GM12878 (cell line): Measurements from ENCODE around the gene MAT2B. TPM values are rescaled to one million over a fixed set of nuclear protein-coding genes. Genes with fewer than 3 reads are reported as not detected.
A peak's percentile ranks its signal among the peaks of the same experiment; 100 is the strongest.

Source experiments
- ATAC-seq: fragments of 200-7000 bp; cut with Tn5 transposase; 3 replicates; pipeline ENCODE4 v1.9.1; 2020; ENCODE audit warnings: mild to moderate bottlenecking, moderate library complexity
- BruUV-seq: library from RNA; stranded (reverse); fragments of 400-500 nt; replicated peaks from 2 replicates; lab custom pipeline; 2021; lab: Mats Ljungman, UMichigan
- CTCF ChIA-PET: fragments of 300-600 bp; sonication (Branson Sonifier 250); formaldehyde crosslinking; extraction: SDS; loops from one replicate; lab custom pipeline; 2021; ENCODE audit warnings: inconsistent platforms; lab: Yijun Ruan, JAX
- POLR2A ChIA-PET: fragments of 350-600 bp; formaldehyde crosslinking; extraction: SDS; loops from one replicate; lab custom pipeline; 2021; ENCODE audit warnings: inconsistent platforms; lab: Charles Lee
- RAD21 ChIA-PET: fragments of 300-600 bp; sonication (Branson Sonifier 250); formaldehyde crosslinking; loops from one replicate; lab custom pipeline; 2023; ENCODE audit warnings: antibody characterized with exemption; ENCODE audit not compliant: unreplicated experiment; lab: Charles Lee
- SMC1A ChIA-PET: fragments of 300-600 bp; sonication (Branson Sonifier 250); formaldehyde crosslinking; loops from one replicate; lab custom pipeline; 2023; ENCODE audit not compliant: unreplicated experiment, uncharacterized antibody; lab: Charles Lee
- DNase-seq: peaks from one replicate; pipeline ENCODE4 v3.0.0-alpha.2; 2011; ENCODE audit warnings: low read depth, low spot score
- FAIRE-seq: peaks from 3 replicates; lab custom pipeline; 2011; peaks lifted over from hg19 to GRCh38; lab: Jason Lieb, UNC
- H2AFZ ChIP-seq: 2 replicates; pipeline ENCODE4 v1.6.0; 2011; ENCODE audit warnings: low read depth, low read length, control low read depth; ENCODE audit not compliant: control insufficient read depth
- H3K27ac ChIP-seq: 2 replicates; pipeline ENCODE4 v1.5.1; 2011; ENCODE audit warnings: control low read depth; ENCODE audit not compliant: control insufficient read depth, insufficient read depth
- H3K27me3 ChIP-seq, 2 experiments: replicated peaks in 1 of 2; 2 replicates each; pipeline versions ENCODE4 v1.6.0 to v1.6.1; 2011; ENCODE audit warnings: low read length in 1 of 2; ENCODE audit not compliant: control insufficient read depth in 2 of 2, insufficient read depth in 2 of 2
- H3K36me3 ChIP-seq, 2 experiments: 2 replicates each; pipeline ENCODE4 v1.5.1; 2011; ENCODE audit warnings: low read length in 1 of 2; ENCODE audit not compliant: control insufficient read depth in 2 of 2, insufficient read depth in 2 of 2
- H3K4me1 ChIP-seq: 2 replicates; pipeline ENCODE4 v1.6.1; 2011; ENCODE audit warnings: mild to moderate bottlenecking, low read length, moderate library complexity, mixed read lengths; ENCODE audit not compliant: control insufficient read depth, insufficient read depth
- H3K4me2 ChIP-seq: 2 replicates; pipeline ENCODE4 v1.6.0; 2011; ENCODE audit warnings: control low read depth; ENCODE audit not compliant: control insufficient read depth, insufficient read depth
- H3K4me3 ChIP-seq: fragments of 200-600 bp; sonication (generic); 2 replicates; pipeline ENCODE4 v1.5.1; 2016
- H3K79me2 ChIP-seq: 2 replicates; pipeline ENCODE4 v1.6.0; 2011; ENCODE audit warnings: low read length; ENCODE audit not compliant: control insufficient read depth, insufficient read depth
- H3K9ac ChIP-seq: 2 replicates; pipeline ENCODE4 v1.8.0; 2011; ENCODE audit warnings: low read length, control low read depth, mixed read lengths; ENCODE audit not compliant: control insufficient read depth, insufficient read depth
- H3K9me3 ChIP-seq: replicated peaks from 3 replicates; pipeline ENCODE4 v1.5.1; 2011; ENCODE audit warnings: mild to moderate bottlenecking, low read length; ENCODE audit not compliant: control insufficient read depth, insufficient read depth
- H4K20me1 ChIP-seq: 2 replicates; pipeline ENCODE4 v1.6.0; 2011; ENCODE audit not compliant: control insufficient read depth, insufficient read depth
- CHD4 ChIP-seq: fragments of 200-600 bp; sonication (generic); IDR thresholded peaks from 2 replicates; pipeline ENCODE4 v1.6.1; 2016; ENCODE audit warnings: mild to moderate bottlenecking
- EED ChIP-seq: sonication (generic); IDR thresholded peaks from 2 replicates; pipeline ENCODE4 v1.6.1; 2016; ENCODE audit warnings: antibody characterized with exemption, low read depth
- ESRRA ChIP-seq: IDR thresholded peaks from 2 replicates; pipeline ENCODE4 v1.6.1; 2012; ENCODE audit warnings: mild to moderate bottlenecking, low read length, improper control_type of control experiment
- HDGF ChIP-seq: fragments of 450-650 bp; IDR thresholded peaks from 2 replicates; pipeline ENCODE4 v1.6.1; 2016; ENCODE audit warnings: antibody characterized with exemption
- KDM1A ChIP-seq: fragments of 200-600 bp; sonication (generic); IDR thresholded peaks from 2 replicates; pipeline ENCODE4 v1.6.1; 2016; ENCODE audit warnings: borderline replicate concordance
- KLF5 ChIP-seq: fragments of 450-650 bp; IDR thresholded peaks from 2 replicates; pipeline ENCODE4 v1.6.1; 2014; ENCODE audit warnings: mild to moderate bottlenecking; ENCODE audit not compliant: partially characterized antibody
- MAX ChIP-seq: IDR thresholded peaks from 2 replicates; pipeline ENCODE4 v1.6.1; 2012; ENCODE audit warnings: low read depth, low read length, improper control_type of control experiment
- MEF2A ChIP-seq: IDR thresholded peaks from 2 replicates; pipeline ENCODE4 v1.6.1; 2011; ENCODE audit warnings: low read depth, mild to moderate bottlenecking, low read length, moderate library complexity; ENCODE audit not compliant: insufficient read depth
- PAX5 ChIP-seq: IDR thresholded peaks from 2 replicates; pipeline ENCODE4 v1.6.1; 2011; ENCODE audit warnings: low read depth, low read length, borderline replicate concordance
- POLR2AphosphoS5 ChIP-seq: IDR thresholded peaks from 2 replicates; pipeline ENCODE4 v1.6.1; 2011; ENCODE audit warnings: mild to moderate bottlenecking, low read length, inconsistent platforms
- RAD21 ChIP-seq: IDR thresholded peaks from 2 replicates; pipeline ENCODE4 v1.6.1; 2011; ENCODE audit warnings: mild to moderate bottlenecking, low read depth, low read length, moderate library complexity; ENCODE audit not compliant: insufficient read depth
- RELB ChIP-seq: fragments of 450-650 bp; IDR thresholded peaks from 2 replicates; pipeline ENCODE4 v1.6.1; 2017; ENCODE audit warnings: low read depth, mild to moderate bottlenecking, moderate library complexity
- SMARCA5 ChIP-seq: fragments of 450-650 bp; IDR thresholded peaks from 2 replicates; pipeline ENCODE4 v1.6.1; 2017; ENCODE audit warnings: mild to moderate bottlenecking
- TARDBP ChIP-seq: IDR thresholded peaks from 2 replicates; pipeline ENCODE4 v1.6.1; 2016; ENCODE audit warnings: borderline replicate concordance
- TCF7 ChIP-seq: IDR thresholded peaks from 2 replicates; pipeline ENCODE4 v1.6.1; 2014; ENCODE audit warnings: antibody characterized with exemption, borderline replicate concordance
- ZBTB40 ChIP-seq: fragments of 450-650 bp; IDR thresholded peaks from 2 replicates; pipeline ENCODE4 v1.6.1; 2016; ENCODE audit warnings: mild to moderate bottlenecking, moderate library complexity, borderline replicate concordance
- WGBS: methylation state at CpG from one replicate; pipeline ENCODE4 v1.1.6; 2016; ENCODE audit warnings: low lambda C conversion rate; ENCODE audit not compliant: insufficient replicate concordance, insufficient coverage; ENCODE audit errors: missing lambda C conversion rate; 5-methylcytosine and 5-hydroxymethylcytosine counted together
- in situ Hi-C: fragments of 300-500 bp; cut with MboI; formaldehyde crosslinking; loops from 9 replicates; pipeline ENCODE4 v1.14.3; 2018; ENCODE audit warnings: mixed read lengths
- intact Hi-C: fragments of 100-400 bp; cut with micrococcal nuclease; formaldehyde crosslinking; loops from one replicate; pipeline ENCODE4 v1.14.2; 2022; ENCODE audit not compliant: unreplicated experiment
- polyA plus RNA-seq, 11 experiments: library from polyadenylated mRNA; depleted of rRNA in 4 of 11; unstranded in 6 of 11; stranded (reverse) in 5 of 11; fragments of >200 nt; fragmentation: Nextera tagmentation in 4 of 11; fragmentation: Illumina TruSeq in 1 of 11; extraction: Ambion mirVana in 4 of 11; extraction: Trizol in 1 of 11; gene quantifications; 1 replicate in 1 of 11; 2 replicates in 10 of 11; pipeline versions ENCODE4 v1.2.1 to v1.2.3, GENCODE V29; 2011 to 2016; ENCODE audit warnings: inconsistent platforms in 2 of 11, missing spikeins in 2 of 11, low read depth in 1 of 11
- total RNA-seq, 4 experiments: library from RNA; depleted of rRNA in 3 of 4; stranded (reverse); fragments of >200 nt in 3 of 4; fragmentation: Illumina TruSeq in 1 of 4; extraction: Trizol in 1 of 4; gene quantifications; 2 replicates each; pipeline versions ENCODE4 v1.2.1 to v1.2.3, GENCODE V29; 2013 to 2021

MAT2B gene
- total and polyA plus RNA-seq, 10 of the 15 experiments (the other 5 are each of a cell fraction or from before 2014, with no cell fraction given): 43.2 to 122 (median 63.7) TPM

GRCh38 chr5:163540696-163541095 lies 35.3 kb downstream of the MAT2B start (continued):
- TF ChIP-seq ZBTB40 (no peak), TARDBP (no peak)

GRCh38 chr5:163542771-163543170 lies 37.4 kb downstream of the MAT2B start:
- Histone ChIP-seq H3K27me3 (0 out of 4 replicates have a peak, but pooled peaks cover 0 to 3% of the 10 kb centered on the region in 2 experiments), H3K4me2 (no peak overlapping the region), H3K27ac (no peak overlapping the region), H3K9me3 (no peaks in the 10 kb centered on the region), H3K9ac (no peak overlapping the region), H3K4me1 (no peaks in the 10 kb centered on the region), H3K4me3 (no peak overlapping the region), H4K20me1 (no peaks in the 10 kb centered on the region), H3K79me2 (no peaks in the 10 kb centered on the region), H3K36me3 (no peaks in the 10 kb centered on the region), H2AFZ (no peak overlapping the region)
- SMC1A ChIA-PET: no interaction called here
- RAD21 ChIA-PET: no interaction called here
- no TSS peak for BruUV-seq
- POLR2A ChIA-PET: interaction anchor here (1.3 kb wide), 1 partner anchor 24 kb away, joined by 3 read pairs; no protein-coding TSS in a partner anchor
- ATAC-seq: no peak
- in situ Hi-C loops: no loop called here
- WGBS: 41% methylated on average over 2 of the region's 2 CpGs
- intact Hi-C loops: no loop called here
- DNase-seq: no peak
- peak; percentile 23 for FAIRE-seq
- CTCF ChIA-PET: no interaction called here
- TF ChIP-seq TCF7 (no peak), POLR2AphosphoS5 (no peak), HDGF (no peak), CHD4 (no peak), KDM1A (no peak), SMARCA5 (no peak), ESRRA (no peak), MAX (no peak), RAD21 (no peak), RELB (no peak), EED (no peak), PAX5 (no peak), MEF2A (no peak), KLF5 (no peak)
